Activated T-cell treated with anti-CD3 and anti-CD28 coated beads, Interleukin-2, amount 50 U/mL, for 4 hours (primary cell): ENCODE measurements around the gene FEV. TPM values are rescaled to one million over a fixed set of nuclear protein-coding genes. Genes with fewer than 3 reads are reported as not detected.

Experiments
- ATAC-seq, 2 donors: fragments of 200-7000 bp; cut with Tn5 transposase; one replicate each; pipeline ENCODE4 v1.10.0; 2021
- DNase-seq: peaks from one replicate; pipeline ENCODE4 v3.0.0-alpha.2; 2020
- H3K27me3 Mint-ChIP-seq: one replicate; pipeline ENCODE4 v1.8.0; 2021; ENCODE audit warnings: low read depth, mixed read lengths
- H3K36me3 Mint-ChIP-seq: one replicate; pipeline ENCODE4 v1.8.0; 2022; ENCODE audit warnings: mixed read lengths; ENCODE audit not compliant: insufficient read depth
- H3K4me1 Mint-ChIP-seq: one replicate; pipeline ENCODE4 v1.8.0; 2021; ENCODE audit warnings: low read depth, mixed read lengths
- H3K4me3 Mint-ChIP-seq: one replicate; pipeline ENCODE4 v1.8.0; 2021; ENCODE audit warnings: mild to moderate bottlenecking, moderate library complexity, mixed read lengths
- H3K9me3 Mint-ChIP-seq: one replicate; pipeline ENCODE4 v1.8.0; 2021; ENCODE audit warnings: mixed read lengths
- total RNA-seq, 3 donors: library from RNA; stranded (reverse); gene quantifications; one replicate each; pipeline ENCODE4 v1.2.1, GENCODE V29; 2021

FEV gene
- total RNA-seq, 3 donors from 2014 or later: not detected

DNA sequence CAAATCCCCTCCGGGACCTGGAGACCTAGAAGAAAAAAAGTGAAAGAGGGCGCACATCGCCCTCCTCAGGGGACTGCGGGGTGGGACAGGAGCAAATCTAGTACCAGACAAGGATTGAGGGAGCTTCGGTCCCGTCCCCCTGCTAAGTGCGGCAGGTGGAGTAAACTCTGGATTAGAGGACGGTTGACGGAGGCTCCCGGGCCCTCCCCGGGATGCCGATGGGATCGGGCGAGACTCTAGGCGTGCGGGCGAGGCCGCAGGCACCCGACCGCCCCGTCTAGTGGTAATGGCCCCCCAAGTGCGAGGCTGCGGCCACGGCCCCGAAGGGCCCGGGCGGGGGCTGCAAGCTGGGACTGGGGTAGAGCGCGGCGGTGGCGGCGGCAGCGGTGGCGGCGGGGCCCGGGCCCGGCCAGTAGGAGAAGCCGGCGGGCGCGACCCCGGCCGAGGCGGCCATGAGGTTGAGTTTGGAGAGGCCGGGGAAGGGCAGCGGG is 3.5 kb downstream of the FEV start:
- Mint-ChIP-seq H3K4me3 (peak overlapping the region; percentile 80), H3K36me3 (no peaks in the 10 kb centered on the region), H3K4me1 (peaks cover 40% of the 10 kb centered on the region), H3K9me3 (no peaks in the 10 kb centered on the region), H3K27me3 (peaks cover 77% of the 10 kb centered on the region)
- DNase-seq (no peak), ATAC-seq (peak; percentile 4)

DNA sequence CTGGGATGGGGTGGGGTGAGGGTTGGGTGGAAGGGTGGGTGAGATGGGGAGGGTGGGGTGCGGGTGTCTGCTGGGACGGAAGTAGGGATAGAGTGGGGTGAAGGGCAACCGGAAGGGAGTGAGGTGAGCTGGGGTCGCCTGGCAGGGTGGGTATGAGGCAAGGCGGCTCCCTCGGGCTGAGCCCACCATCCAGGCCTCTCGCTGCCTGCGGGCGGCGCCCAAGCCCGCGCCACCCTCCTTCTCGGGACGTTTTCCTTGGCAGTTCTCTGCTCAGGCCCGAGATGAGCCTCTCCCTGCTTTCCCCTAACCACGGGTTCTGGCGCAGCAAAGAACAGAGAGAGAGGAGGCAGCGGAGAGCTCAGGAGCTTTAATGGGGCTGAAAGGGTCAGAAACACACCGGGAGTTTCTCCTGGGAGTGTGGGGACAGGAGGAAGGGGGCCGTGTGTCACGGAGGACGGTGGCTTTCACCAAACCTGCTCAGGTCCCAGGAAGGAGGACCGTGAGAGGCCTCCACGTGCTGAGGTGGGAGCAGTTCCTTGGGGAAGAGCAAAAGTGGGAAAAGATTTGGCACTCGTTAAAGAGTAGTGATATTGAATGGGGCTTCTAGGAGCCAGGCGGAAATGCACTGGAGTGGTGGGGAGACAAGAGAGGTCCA is 4.1 kb downstream of the FEV start:
- ATAC-seq (no peak), DNase-seq (no peak)
- Mint-ChIP-seq H3K27me3 (peaks cover 77% of the 10 kb centered on the region), H3K4me1 (peaks cover 39% of the 10 kb centered on the region), H3K36me3 (no peaks in the 10 kb centered on the region), H3K9me3 (no peaks in the 10 kb centered on the region), H3K4me3 (peak overlapping the region; percentile 80)

DNA sequence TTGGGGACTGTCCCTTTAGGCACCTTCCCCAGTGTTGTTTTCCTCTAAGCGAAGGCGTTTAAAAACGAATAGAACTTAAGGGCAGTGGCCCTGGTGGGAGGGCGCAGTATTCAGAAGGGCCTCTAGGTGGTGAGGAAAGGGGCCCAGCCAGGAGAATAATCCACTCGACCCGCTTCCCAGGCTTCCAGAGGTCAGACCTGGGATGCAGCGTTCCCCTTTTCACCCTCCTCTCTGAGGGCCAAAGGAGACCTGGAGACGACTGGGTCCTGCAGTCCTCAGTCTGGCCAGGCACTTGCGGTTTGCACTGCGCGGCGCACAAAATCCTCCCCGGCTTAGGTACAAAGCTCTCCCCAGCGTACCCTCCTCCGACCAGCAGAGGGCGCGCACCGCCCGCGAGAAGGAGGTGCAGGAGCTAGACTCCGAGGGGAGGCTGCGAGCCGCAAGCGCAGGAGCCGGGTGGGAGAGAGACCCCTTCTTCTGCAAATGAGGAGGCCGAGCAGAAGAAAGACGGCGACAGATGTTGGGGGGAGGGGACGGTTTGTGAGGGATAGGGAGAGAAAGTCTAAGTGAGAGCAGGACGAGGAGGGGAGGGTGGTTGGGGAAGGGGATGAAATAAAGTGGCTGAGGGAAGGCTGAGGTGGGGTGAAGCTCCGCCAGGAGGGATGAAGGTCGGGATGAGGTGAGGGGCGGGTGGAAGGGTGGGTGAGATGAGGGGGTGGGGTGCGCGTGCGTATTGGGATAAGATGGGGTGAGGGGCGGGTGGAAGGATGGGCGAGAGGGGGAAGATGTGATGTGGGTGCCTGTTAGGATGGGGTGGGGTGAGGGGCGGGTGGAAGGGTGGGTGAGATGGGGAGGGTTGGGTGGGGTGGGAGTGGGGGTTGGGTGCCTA is 4.9 kb downstream of the FEV start:
- Mint-ChIP-seq H3K4me3 (peak overlapping the region; percentile 75), H3K36me3 (no peaks in the 10 kb centered on the region), H3K4me1 (peaks cover 34% of the 10 kb centered on the region), H3K9me3 (no peaks in the 10 kb centered on the region), H3K27me3 (peaks cover 80% of the 10 kb centered on the region)
- DNase-seq: peak; percentile 83
- ATAC-seq: peak; percentile 89 to 91

DNA sequence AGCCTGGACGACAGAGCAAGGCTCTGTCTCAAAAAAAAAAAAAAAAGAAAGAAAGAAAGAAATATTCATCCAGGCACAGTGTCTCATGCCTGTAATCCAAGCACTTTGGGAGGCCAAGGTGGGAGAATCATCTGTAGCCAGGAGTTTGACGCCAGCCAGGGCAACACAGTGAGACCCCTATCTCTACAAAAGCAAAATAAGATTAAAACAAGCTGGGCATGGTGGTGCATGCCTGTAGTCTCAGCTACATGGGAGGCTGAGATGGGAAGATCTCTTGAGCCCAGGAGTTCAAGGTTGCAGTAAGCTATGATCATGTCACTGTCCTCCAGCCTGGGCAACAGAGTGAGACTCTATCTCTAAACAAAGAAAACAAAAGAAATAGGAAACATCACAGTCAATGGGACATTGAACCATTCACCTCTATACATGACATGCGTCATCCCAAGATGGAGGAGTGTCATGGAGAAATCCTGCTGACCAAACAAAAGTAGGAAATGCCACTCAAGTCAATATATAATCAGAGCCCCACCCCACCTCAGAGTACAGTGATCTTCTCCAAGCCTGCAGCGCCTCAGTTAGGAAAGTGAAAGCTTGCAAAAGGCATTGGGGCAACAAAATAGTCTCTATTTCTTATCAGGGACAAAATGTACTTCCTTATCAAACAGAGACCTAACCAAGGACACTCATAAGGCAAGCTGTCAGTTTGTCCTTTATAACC is 9.8 kb downstream of the FEV start:
- no peak for ATAC-seq
- H3K27me3 Mint-ChIP-seq: peaks cover 76% of the 10 kb centered on the region
- H3K4me3 Mint-ChIP-seq: no peak overlapping the region

DNA sequence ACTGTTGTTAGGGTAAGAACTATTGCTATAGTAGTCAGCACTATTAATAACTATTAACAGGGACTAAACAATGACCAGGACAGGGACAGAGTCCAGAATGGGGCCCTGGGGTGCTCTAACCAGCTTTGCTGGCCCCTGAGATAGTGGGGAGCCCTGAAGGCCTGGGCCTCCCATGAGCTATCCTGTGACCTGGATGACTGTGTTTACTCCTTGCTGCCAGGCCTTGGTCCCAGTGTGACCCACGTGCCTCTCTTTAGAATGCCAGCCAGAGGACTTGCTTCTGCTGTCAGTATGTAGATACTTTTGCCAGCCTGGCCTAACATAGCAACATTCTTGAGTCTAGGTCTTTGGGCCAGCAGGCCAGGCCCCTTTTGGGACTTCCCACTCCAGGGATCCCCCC is 14.1 kb downstream of the FEV start:
- ATAC-seq: no peak
- DNase-seq: no peak
- H3K4me1 Mint-ChIP-seq: no peaks in the 10 kb centered on the region
- H3K27me3 Mint-ChIP-seq: peaks cover 64% of the 10 kb centered on the region
- H3K4me3 Mint-ChIP-seq: no peak overlapping the region
- no peaks in the 10 kb centered on the region for H3K9me3 Mint-ChIP-seq
- no peaks in the 10 kb centered on the region for H3K36me3 Mint-ChIP-seq

More for the DNA sequence above, 9.8 kb downstream of the FEV start:
- Mint-ChIP-seq H3K36me3 (no peaks in the 10 kb centered on the region), H3K9me3 (no peaks in the 10 kb centered on the region), H3K4me1 (peaks cover 4% of the 10 kb centered on the region)
- no peak for DNase-seq

DNA sequence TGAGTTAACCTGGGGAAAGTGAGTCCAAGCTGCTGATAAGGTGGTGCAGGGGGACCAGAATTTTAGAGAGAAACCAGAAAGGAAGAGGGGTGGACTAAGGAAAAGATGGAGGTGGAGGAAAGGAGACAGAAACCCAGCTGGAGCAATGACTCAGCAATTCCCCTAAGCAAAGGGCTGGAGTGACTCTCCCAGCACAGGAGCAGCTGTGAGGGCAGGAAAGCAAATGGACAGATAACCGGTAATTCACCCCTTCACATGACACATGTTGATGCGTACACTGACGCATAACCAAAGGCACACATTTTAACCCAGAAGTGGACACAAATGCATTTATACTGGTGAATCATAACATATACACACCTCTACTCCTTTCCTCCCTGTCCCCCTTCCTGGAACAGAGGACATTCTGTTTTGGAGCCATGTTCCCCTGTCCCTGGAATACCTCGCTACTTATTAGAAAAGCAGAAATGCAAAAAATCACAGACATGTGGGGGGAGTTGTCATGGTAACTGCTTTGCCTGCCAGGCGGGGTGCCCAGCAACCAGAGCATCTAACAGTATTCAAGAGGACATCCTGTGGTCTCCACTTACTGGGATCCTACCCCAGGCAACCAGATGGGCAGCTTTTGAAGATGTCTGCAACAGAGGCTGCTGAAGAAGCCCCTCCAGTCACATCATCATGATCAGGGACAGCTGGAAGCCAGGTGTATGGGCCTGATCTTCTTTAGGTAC is 20.8 kb downstream of the FEV start:
- Mint-ChIP-seq H3K36me3 (no peaks in the 10 kb centered on the region), H3K9me3 (no peaks in the 10 kb centered on the region), H3K27me3 (peaks cover 76% of the 10 kb centered on the region), H3K4me1 (peaks cover 8% of the 10 kb centered on the region), H3K4me3 (no peak overlapping the region)
- DNase-seq (no peak), ATAC-seq (no peak)

DNA sequence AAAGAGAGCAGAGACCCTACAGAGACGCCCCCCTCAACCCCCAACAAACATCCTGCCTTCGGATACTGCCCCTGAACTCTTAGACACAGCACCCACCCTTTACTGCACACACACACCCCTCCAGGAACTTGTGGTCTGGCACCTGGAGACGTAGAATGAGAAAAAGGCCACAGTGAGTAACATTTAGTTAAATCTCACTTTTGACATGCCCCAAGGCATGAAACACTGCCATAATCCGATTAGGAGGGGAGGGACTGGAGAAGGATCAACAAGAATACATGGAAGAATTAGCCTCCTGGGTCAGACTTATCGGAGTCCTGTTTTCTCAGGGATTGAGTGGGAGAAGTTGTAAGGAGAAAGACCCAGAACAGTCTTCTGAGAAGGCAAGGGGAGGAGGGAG is 21.4 kb downstream of the FEV start:
- H3K4me3 Mint-ChIP-seq: no peak overlapping the region
- DNase-seq: no peak
- H3K4me1 Mint-ChIP-seq: peaks cover 11% of the 10 kb centered on the region
- H3K36me3 Mint-ChIP-seq: no peaks in the 10 kb centered on the region
- H3K27me3 Mint-ChIP-seq: peaks cover 76% of the 10 kb centered on the region
- no peak for ATAC-seq
- H3K9me3 Mint-ChIP-seq: no peaks in the 10 kb centered on the region

DNA sequence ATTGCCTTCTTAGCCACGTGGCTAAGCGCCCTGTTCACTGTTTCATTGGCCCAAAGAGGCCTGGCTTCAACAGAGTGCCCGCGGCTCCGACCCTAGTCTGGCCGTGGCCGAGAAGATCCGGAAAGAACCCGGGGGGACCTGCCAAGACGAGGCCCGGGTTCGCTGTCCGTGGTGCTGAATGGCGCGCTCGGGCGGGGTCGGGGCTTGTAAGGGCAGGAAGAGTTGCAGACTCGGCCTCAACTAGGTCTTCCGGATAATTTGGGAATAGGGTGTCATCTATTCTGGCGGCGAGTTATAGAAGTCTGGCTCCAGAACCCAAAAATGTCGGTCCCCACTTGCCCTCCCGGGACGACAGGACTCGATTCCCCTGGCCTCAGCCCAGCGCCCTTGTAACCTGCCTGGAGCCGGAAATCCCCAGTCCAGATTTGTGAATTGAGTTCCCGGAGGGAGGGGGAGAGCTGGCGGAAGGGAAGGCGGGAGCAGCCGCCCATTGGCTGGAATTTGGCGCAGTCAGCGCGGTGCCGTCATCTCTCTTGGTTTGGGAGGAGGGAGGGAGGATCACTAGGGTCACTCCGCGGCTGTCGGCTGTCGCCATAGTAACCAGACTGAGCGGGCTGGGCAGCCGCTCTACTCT is 22.0 kb downstream of the FEV start:
- ATAC-seq (no peak), DNase-seq (peak; percentile 42)
- H3K36me3 Mint-ChIP-seq: no peaks in the 10 kb centered on the region
- peaks cover 11% of the 10 kb centered on the region for H3K4me1 Mint-ChIP-seq
- no peaks in the 10 kb centered on the region for H3K9me3 Mint-ChIP-seq
- H3K27me3 Mint-ChIP-seq: peaks cover 79% of the 10 kb centered on the region
- no peak overlapping the region for H3K4me3 Mint-ChIP-seq

DNA sequence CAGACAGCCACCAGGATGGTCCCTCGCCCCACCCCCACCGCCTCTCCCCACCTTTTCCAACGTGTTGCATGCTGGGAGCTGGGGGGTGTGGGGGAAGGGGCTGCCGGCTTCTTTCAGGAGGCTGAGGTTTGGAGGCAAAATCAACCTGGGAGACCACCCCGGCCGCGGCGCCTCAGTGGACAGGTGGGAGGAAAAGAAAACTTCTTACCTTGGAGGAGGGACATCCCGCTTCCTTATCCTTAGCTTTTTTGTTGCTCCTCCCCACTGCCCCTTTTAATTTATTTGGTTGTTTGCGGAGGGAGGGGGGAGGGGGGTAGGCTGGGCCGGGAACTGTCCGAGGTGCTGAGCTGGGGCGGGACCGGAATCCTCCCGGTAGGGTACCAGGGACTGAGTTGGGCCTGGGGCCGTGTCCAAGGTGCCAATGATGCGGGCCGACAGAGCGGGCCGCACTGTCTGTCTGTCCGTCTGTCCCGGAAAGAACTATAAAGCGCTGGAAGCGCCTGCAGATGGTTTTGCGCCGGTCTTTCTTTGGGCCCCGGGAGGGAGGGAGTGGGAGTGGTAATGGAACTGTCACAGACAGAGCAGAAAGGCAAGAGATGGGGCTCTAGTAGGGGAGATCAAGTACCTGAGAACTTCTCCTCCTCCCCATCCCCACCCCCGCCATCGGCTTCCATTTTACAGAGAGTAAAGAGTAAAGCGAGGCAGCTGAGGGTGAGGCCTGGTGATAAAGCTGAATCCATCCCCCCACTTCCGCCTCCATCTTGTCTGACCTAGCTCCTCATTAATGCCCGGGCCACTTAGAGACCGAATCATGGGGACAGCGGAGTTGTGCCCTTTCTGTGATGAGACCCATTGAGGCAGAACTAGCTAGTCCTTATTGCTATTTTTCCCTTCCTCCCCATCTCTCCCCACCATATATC is 23.1 kb downstream of the FEV start:
- Mint-ChIP-seq H3K36me3 (no peaks in the 10 kb centered on the region), H3K9me3 (no peaks in the 10 kb centered on the region), H3K4me1 (peaks cover 11% of the 10 kb centered on the region), H3K4me3 (no peak overlapping the region), H3K27me3 (peaks cover 84% of the 10 kb centered on the region)
- ATAC-seq: no peak
- no peak for DNase-seq

DNA sequence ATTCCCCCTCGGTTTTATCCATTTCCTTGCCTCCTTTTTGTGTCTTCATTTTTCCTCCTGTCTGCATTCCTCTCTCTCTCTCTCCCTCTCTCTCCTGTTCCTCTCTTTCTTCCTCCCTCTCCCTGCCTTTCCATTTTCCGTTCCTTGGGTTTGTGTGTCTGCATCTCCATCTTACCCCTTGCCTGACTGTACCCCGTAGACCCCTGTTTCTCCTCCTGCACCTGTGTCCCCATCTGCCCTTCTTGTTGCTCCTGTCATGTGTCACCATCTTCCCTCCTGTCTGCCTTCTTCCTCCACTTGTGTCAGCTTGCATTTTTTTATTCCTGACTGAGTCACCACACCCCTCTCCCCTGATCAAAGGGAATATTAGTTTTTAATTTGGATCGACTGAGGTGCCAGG is 23.8 kb downstream of the FEV start:
- no peak overlapping the region for H3K4me3 Mint-ChIP-seq
- peaks cover 11% of the 10 kb centered on the region for H3K4me1 Mint-ChIP-seq
- no peak for ATAC-seq
- peaks cover 83% of the 10 kb centered on the region for H3K27me3 Mint-ChIP-seq
- H3K9me3 Mint-ChIP-seq: no peaks in the 10 kb centered on the region
- no peaks in the 10 kb centered on the region for H3K36me3 Mint-ChIP-seq
- no peak for DNase-seq

DNA sequence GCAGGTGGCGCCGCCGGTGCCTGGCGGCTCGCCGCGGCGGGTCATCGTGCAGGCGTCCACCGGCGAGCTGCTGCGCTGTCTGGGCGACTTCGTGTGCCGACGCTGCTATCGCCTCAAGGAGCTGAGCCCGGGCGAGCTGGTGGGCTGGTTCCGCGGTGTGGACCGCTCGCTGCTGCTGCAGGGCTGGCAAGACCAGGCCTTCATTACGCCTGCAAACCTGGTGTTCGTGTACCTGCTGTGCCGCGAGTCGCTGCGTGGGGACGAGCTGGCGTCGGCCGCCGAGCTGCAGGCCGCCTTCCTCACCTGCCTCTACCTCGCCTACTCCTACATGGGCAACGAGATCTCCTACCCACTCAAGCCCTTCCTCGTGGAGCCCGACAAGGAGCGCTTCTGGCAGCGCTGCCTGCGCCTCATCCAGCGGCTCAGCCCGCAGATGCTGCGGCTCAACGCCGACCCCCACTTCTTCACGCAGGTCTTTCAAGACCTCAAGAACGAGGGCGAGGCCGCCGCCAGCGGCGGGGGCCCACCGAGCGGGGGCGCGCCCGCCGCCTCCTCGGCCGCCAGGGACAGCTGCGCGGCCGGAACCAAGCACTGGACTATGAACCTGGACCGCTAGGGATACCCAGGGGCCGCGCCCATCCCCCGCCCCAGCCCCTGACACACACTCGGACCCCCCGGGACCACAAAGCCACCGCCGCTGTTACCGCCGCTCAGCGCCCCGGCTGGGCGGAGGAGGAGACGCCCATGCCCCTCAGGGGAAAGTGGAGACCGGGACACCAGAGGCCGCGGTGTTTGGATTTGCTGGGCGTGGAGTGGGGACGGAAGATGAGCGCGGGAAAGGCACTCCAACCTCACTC is 24.4 kb downstream of the FEV start:
- DNase-seq (no peak), ATAC-seq (peak in 1 of 2 donors; percentile 3)
- peak overlapping the region; percentile 37 for H3K4me3 Mint-ChIP-seq
- H3K9me3 Mint-ChIP-seq: no peaks in the 10 kb centered on the region
- peaks cover 83% of the 10 kb centered on the region for H3K27me3 Mint-ChIP-seq
- H3K36me3 Mint-ChIP-seq: no peaks in the 10 kb centered on the region
- H3K4me1 Mint-ChIP-seq: peaks cover 11% of the 10 kb centered on the region

DNA sequence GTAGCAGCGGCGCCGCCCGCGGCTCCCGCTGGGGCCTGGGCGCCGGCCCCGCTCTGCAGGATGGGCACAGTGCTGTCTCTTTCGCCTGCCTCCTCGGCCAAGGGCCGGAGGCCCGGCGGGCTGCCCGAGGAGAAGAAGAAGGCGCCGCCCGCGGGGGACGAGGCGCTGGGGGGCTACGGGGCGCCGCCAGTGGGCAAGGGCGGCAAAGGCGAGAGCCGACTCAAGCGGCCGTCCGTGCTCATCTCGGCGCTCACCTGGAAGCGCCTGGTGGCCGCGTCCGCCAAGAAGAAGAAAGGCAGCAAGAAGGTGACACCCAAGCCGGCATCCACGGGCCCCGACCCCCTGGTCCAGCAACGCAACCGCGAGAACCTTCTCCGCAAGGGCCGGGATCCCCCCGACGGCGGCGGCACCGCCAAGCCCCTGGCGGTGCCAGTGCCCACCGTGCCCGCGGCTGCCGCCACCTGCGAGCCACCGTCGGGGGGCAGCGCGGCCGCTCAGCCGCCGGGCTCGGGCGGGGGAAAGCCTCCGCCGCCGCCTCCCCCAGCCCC is 25.1 kb downstream of the FEV start:
- Mint-ChIP-seq H3K4me3 (no peak overlapping the region), H3K36me3 (no peaks in the 10 kb centered on the region), H3K4me1 (peaks cover 11% of the 10 kb centered on the region), H3K27me3 (peaks cover 77% of the 10 kb centered on the region), H3K9me3 (no peaks in the 10 kb centered on the region)
- DNase-seq: no peak
- ATAC-seq: peak in 1 of 2 donors; percentile 5
